ENCODE data around the gene KISS1R.

KISS1R gene

GRCh38 chr19:940591-941291 is 23.6 kb downstream of the KISS1R start:
- DNase-seq, result peak; percentile 63

- no peak for DNase-seq
Observed at GRCh38 chr19:941292-942132, 24.4 kb downstream of the KISS1R start.

- no peak for DNase-seq
Observed at GRCh38 chr19:942133-942645, 25.1 kb downstream of the KISS1R start.

GRCh38 chr19:943551-944170 is 26.5 kb downstream of the KISS1R start:
- DNase-seq, result no peak

GRCh38 chr19:944171-944567 is 27.0 kb downstream of the KISS1R start:
- DNase-seq, result no peak

- peak; percentile 74 for DNase-seq
Observed at GRCh38 chr19:944663-945241, 27.6 kb downstream of the KISS1R start.

GRCh38 chr19:945401-946252 is 28.5 kb downstream of the KISS1R start:
- DNase-seq, result no peak

- no peak for DNase-seq
Observed at GRCh38 chr19:947090-947706, 30.1 kb downstream of the KISS1R start.

GRCh38 chr19:947707-948539 is 30.8 kb downstream of the KISS1R start:
- no peak for DNase-seq

GRCh38 chr19:948842-949496 is 31.8 kb downstream of the KISS1R start:
- DNase-seq, result no peak

- no peak for DNase-seq
Observed at GRCh38 chr19:950352-951066, 33.4 kb downstream of the KISS1R start.

- no peak for DNase-seq
Observed at GRCh38 chr19:952049-952679, 35.0 kb downstream of the KISS1R start.

GRCh38 chr19:952680-953444 is 35.7 kb downstream of the KISS1R start:
- no peak for DNase-seq

GRCh38 chr19:953445-954271 is 36.5 kb downstream of the KISS1R start:
- DNase-seq, result no peak

- no peak for DNase-seq
Observed at GRCh38 chr19:954272-954671, 37.1 kb downstream of the KISS1R start.

- no peak for DNase-seq
Observed at GRCh38 chr19:954672-955494, 37.8 kb downstream of the KISS1R start.
